KMS-11 (cell line): ENCODE measurements around the gene FAM136A.
A peak's percentile ranks its signal among the peaks of the same experiment; 100 is the strongest.
"Not testable (repeated sequence)": the region's sequence is repeated elsewhere in the genome, so short reads cannot be mapped to it uniquely, and the experiment has no call there.

ENCODE experiments used
- H2AFZ ChIP-seq: fragments of 200-600 bp; sonication (generic); 2 replicates; pipeline ENCODE4 v1.6.1; 2016; ENCODE audit warnings: antibody characterized with exemption, mixed run types, low read depth
- H3K27ac ChIP-seq: fragments of 200-600 bp; sonication (generic); 2 replicates; pipeline ENCODE4 v1.6.1; 2016; ENCODE audit warnings: mild to moderate bottlenecking, mixed run types
- H3K27me3 ChIP-seq: fragments of 200-600 bp; sonication (generic); 2 replicates; pipeline ENCODE4 v1.6.1; 2017; ENCODE audit warnings: mild to moderate bottlenecking, low read depth, mixed run types, moderate library complexity; ENCODE audit not compliant: insufficient read depth
- H3K36me3 ChIP-seq: fragments of 200-600 bp; sonication (generic); 2 replicates; pipeline ENCODE4 v1.6.1; 2017; ENCODE audit warnings: mild to moderate bottlenecking, mixed run types; ENCODE audit not compliant: insufficient read depth
- H3K4me1 ChIP-seq: fragments of 200-600 bp; sonication (generic); 2 replicates; pipeline ENCODE4 v1.6.1; 2016; ENCODE audit warnings: mild to moderate bottlenecking, low read depth, mixed run types; ENCODE audit not compliant: poor library complexity, severe bottlenecking
- H3K4me2 ChIP-seq: fragments of 200-600 bp; sonication (generic); 2 replicates; pipeline ENCODE4 v1.7.0; 2016; ENCODE audit warnings: mild to moderate bottlenecking, mixed run types
- H3K4me3 ChIP-seq: fragments of 200-600 bp; sonication (generic); IDR thresholded peaks from 2 replicates; pipeline ENCODE4 v1.6.1; 2017; ENCODE audit warnings: low read depth, low read length, mixed read lengths; ENCODE audit not compliant: insufficient read depth
- H3K79me2 ChIP-seq: fragments of 200-600 bp; sonication (generic); 2 replicates; pipeline ENCODE4 v1.6.1; 2016; ENCODE audit warnings: low read depth, mixed run types; ENCODE audit not compliant: insufficient read depth
- H3K9ac ChIP-seq: fragments of 200-600 bp; sonication (generic); 2 replicates; pipeline ENCODE4 v1.6.1; 2016; ENCODE audit warnings: mild to moderate bottlenecking, mixed run types
- H4K20me1 ChIP-seq: fragments of 200-600 bp; sonication (generic); 2 replicates; pipeline ENCODE4 v1.6.1; 2016; ENCODE audit warnings: mild to moderate bottlenecking, mixed run types; ENCODE audit not compliant: insufficient read depth
- CTCF ChIP-seq: fragments of 200-600 bp; sonication (generic); conservative IDR thresholded peaks from 2 replicates; pipeline ENCODE4 v1.6.1; 2017; ENCODE audit warnings: low read depth, mild to moderate bottlenecking, antibody characterized with exemption, low read length, moderate library complexity, mixed read lengths

The FAM136A gene

DNA sequence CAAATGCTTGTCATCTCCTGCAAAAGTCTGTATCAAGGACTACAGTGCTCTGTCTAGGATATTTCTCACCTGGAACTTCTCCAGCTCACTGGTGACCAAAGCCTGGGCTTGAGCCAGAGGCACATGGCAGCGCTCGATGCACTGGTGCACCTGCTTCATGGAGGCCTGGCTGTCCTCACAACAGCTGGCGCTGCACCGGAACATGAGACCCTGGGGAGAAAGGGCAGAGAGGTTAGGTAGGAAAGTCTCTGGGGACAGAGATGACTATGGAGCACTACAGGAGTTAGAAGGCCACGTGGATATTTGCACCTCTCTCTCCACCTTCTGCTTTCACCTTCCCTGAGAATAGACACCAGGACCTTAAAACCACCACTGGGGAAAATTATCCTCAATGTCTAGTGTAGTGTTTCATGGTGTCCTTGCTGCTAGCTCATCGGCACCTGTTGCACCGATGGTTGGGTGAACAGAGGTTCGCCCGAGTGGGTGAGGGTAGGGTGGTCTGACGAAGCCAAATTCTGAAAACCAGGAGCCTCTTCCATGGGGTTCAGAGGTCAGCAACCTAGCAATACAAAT, 1.0 kb downstream of the FAM136A start:
- Histone ChIP-seq H3K4me1 (peaks cover 21% of the 10 kb centered on the region), H3K36me3 (peaks cover 8% of the 10 kb centered on the region; the same call in 1 of the 2 replicates), H3K4me3 (no peak overlapping the region), H3K4me2 (peak overlapping the region; percentile 93), H3K27me3 (no peaks in the 10 kb centered on the region), H4K20me1 (no peaks in the 10 kb centered on the region), H2AFZ (peak overlapping the region; percentile 87), H3K27ac (peak overlapping the region; percentile 74), H3K9ac (peak overlapping the region; percentile 88), H3K79me2 (peaks cover 21% of the 10 kb centered on the region)
- peak; percentile 48; the same call in 1 of the 2 replicates for TF ChIP-seq CTCF

GRCh38 chr2:70297828-70298227, 4.0 kb downstream of the FAM136A start:
- H4K20me1 ChIP-seq, H2AFZ ChIP-seq, H3K9ac ChIP-seq, H3K4me2 ChIP-seq, H3K36me3 ChIP-seq, H3K27ac ChIP-seq, H3K4me3 ChIP-seq, H3K27me3 ChIP-seq: not testable (repeated sequence)
- Histone ChIP-seq H3K4me1 (peaks cover 14% of the 10 kb centered on the region), H3K79me2 (peaks cover 28% of the 10 kb centered on the region)

GRCh38 chr2:70283500-70284191, 18.2 kb downstream of the FAM136A start:
- peaks cover 39% of the 10 kb centered on the region for H3K79me2 ChIP-seq

GRCh38 chr2:70282439-70282838, 19.4 kb downstream of the FAM136A start:
- Histone ChIP-seq H3K27ac (no peak overlapping the region), H3K4me3 (no peak overlapping the region), H4K20me1 (0 out of 2 replicates have a peak, but pooled peaks cover 3% of the 10 kb centered on the region), H3K4me2 (no peak overlapping the region), H2AFZ (no peak overlapping the region), H3K4me1 (peaks cover 4% of the 10 kb centered on the region), H3K27me3 (no peaks in the 10 kb centered on the region), H3K79me2 (peaks cover 34% of the 10 kb centered on the region; the same call in 1 of the 2 replicates), H3K9ac (no peak overlapping the region), H3K36me3 (peaks cover 36% of the 10 kb centered on the region; the same call in 1 of the 2 replicates)
- no peak for TF ChIP-seq CTCF

More at GRCh38 chr2:70283500-70284191, 18.2 kb downstream of the FAM136A start:
- no peak for TF ChIP-seq CTCF
- H3K27me3 ChIP-seq = no peaks in the 10 kb centered on the region
- no peak overlapping the region for H2AFZ ChIP-seq
- no peak overlapping the region for H3K4me3 ChIP-seq
- peaks cover 37% of the 10 kb centered on the region; the same call in 1 of the 2 replicates for H3K36me3 ChIP-seq
- H3K9ac ChIP-seq = no peak overlapping the region
- no peak overlapping the region for H3K4me2 ChIP-seq
- H3K27ac ChIP-seq = no peak overlapping the region
- H3K4me1 ChIP-seq = peaks cover 4% of the 10 kb centered on the region
- H4K20me1 ChIP-seq = 0 out of 2 replicates have a peak, but pooled peaks cover 3% of the 10 kb centered on the region
